ENCODE data around the gene ADAMTSL2.

ADAMTSL2 gene

GRCh38 chr9:133584167-133584558, 49.7 kb downstream of the ADAMTSL2 start:
- TF ChIP-seq, protein P1, sequence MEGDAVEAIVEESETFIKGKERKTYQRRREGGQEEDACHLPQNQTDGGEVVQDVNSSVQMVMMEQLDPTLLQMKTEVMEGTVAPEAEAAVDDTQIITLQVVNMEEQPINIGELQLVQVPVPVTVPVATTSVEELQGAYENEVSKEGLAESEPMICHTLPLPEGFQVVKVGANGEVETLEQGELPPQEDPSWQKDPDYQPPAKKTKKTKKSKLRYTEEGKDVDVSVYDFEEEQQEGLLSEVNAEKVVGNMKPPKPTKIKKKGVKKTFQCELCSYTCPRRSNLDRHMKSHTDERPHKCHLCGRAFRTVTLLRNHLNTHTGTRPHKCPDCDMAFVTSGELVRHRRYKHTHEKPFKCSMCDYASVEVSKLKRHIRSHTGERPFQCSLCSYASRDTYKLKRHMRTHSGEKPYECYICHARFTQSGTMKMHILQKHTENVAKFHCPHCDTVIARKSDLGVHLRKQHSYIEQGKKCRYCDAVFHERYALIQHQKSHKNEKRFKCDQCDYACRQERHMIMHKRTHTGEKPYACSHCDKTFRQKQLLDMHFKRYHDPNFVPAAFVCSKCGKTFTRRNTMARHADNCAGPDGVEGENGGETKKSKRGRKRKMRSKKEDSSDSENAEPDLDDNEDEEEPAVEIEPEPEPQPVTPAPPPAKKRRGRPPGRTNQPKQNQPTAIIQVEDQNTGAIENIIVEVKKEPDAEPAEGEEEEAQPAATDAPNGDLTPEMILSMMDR (conservative IDR thresholded peaks at IDR 0.05), result no peak
- TF ChIP-seq ZFX (IDR thresholded peaks at IDR 0.05), result no peak
- no peak overlapping the region for H3K27ac ChIP-seq

- TF ChIP-seq, protein P1 (conservative IDR thresholded peaks at IDR 0.05), result no peak
- TF ChIP-seq ZFX (IDR thresholded peaks at IDR 0.05), result no peak
- H3K27ac ChIP-seq, result no peak overlapping the region
These were observed 50.3 kb downstream of the ADAMTSL2 start for GRCh38 chr9:133584559-133585476.

DNA sequence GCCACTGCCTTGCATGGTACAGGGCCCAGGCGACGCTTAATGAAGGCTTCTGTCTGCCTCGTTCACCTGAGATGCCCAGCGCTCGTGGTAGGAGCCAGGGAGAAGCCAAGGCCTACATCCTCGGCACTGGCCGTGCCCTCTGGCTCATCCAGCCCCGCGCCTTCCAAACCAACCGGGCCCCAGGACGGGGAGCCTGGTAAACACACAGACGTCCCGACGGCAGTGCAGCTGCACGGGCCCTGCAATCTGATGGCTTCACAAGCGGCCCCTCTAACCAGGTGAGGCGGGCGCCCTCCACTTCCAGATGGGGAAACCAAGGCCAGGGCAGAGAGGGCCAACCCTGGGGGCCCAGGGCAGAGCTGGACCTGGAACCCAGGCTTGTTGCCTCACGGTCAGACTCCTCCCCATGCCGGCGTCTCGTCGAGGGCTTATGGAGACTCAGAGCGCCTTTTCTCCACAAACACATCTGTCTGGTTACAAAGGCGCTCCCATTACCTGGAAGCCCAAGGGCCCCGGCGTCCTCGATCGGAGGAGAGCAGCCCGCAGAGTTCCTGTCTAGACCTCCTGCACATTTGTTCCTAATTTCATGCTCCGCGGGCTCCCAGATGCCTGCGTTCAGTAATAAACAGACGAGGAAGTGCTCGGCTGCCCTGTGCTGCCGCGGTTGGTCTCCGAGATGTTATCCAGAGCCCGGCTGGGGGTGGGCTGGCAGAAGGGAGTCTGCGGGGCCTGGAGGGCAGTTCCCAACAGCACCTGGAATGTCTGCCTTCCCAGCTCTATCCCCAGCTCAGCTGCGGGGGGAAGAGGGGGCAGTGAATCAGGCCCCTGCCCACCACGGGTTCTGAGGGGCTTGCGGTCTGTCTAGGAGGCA, 51.2 kb downstream of the ADAMTSL2 start:
- TF ChIP-seq, protein P1 (conservative IDR thresholded peaks at IDR 0.05), result no peak
- no peak for TF ChIP-seq ZFX (IDR thresholded peaks at IDR 0.05)
- no peak overlapping the region for H3K27ac ChIP-seq

- TF ChIP-seq, protein P1 (conservative IDR thresholded peaks at IDR 0.05), result no peak
- no peak overlapping the region for H3K27ac ChIP-seq
These were observed 52.5 kb downstream of the ADAMTSL2 start for GRCh38 chr9:133587051-133587450.

GRCh38 chr9:133587466-133587865, 53.0 kb downstream of the ADAMTSL2 start:
- no peak overlapping the region for H3K27ac ChIP-seq
- TF ChIP-seq, protein P1 (conservative IDR thresholded peaks at IDR 0.05), result no peak
- TF ChIP-seq ZFX (IDR thresholded peaks at IDR 0.05), result no peak

DNA sequence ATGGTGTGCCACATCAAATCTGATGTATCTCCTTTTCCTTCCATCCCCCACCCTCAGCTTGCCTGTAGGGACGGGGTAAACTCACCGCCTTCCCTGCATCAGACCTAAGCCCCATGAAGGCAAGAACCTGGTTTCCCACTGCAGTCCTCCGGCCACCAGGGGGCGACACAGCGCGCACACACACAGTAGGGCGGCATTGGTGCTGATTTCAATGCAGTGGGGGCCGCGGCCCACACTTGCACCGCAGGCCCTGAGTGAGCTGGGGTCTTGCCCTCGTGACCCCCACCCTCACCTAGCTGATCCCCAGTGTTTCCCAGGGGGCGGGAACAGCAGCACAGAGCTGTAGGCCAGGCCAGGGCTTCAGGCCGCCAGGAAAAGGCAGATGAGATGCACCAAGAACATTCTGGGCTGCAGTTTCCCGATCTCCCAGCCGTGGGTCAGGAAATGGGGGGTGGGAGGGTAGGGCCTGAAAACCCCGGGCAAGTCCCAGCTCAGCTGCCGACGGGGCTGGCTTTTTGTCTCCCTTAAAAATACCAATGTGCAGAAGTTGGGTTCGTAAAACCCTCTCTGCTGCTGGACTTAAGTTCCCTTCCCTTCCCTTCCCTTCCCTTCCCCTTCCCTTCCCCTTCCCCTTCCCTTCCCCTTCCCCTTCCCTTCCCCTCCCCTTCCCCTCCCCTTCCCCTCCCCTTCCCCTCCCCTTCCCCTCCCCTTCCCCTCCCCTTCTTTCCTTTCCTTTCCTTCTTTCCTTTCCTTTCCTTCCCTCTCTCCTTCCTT, 55.1 kb downstream of the ADAMTSL2 start:
- TF ChIP-seq ZFX (IDR thresholded peaks at IDR 0.05), result no peak
- TF ChIP-seq, protein P1 (conservative IDR thresholded peaks at IDR 0.05), result peak; percentile 88
- H3K27ac ChIP-seq, result no peak overlapping the region
